HPDE6-E6E7 (cell line): ENCODE measurements around the gene MTR.

ENCODE experiments used
- DNase-seq: peaks from one replicate; pipeline ENCODE4 v3.0.0; 2011; ENCODE audit warnings: missing footprints; ENCODE audit errors: extremely low spot score

Gene MTR

GRCh38 chr1:236795035-236795756 is at the start of gene MTR:
Gene MTR (plus strand): TSS chr1:236795292. CDS start chr1:236795704, 412 bp downstream.
- DNase-seq, result peak; percentile 99

- no peak for DNase-seq
Measured at GRCh38 chr1:236746785-236747184, 48.3 kb upstream of the MTR start.

GRCh38 chr1:236747311-236747985 is 47.6 kb upstream of the MTR start:
- no peak for DNase-seq

- DNase-seq, result no peak
Measured at GRCh38 chr1:236748268-236748870, 46.7 kb upstream of the MTR start.

- no peak for DNase-seq
Measured at GRCh38 chr1:236750928-236751327, 44.2 kb upstream of the MTR start.

GRCh38 chr1:236751385-236751784 is 43.7 kb upstream of the MTR start:
- no peak for DNase-seq

- DNase-seq, result no peak
Measured at GRCh38 chr1:236751935-236752334, 43.2 kb upstream of the MTR start.

GRCh38 chr1:236753516-236753915 is 41.6 kb upstream of the MTR start:
- DNase-seq, result no peak

GRCh38 chr1:236753964-236754363 is 41.1 kb upstream of the MTR start:
- no peak for DNase-seq

GRCh38 chr1:236754525-236755210 is 40.4 kb upstream of the MTR start:
- no peak for DNase-seq

GRCh38 chr1:236757640-236758039 is 37.5 kb upstream of the MTR start:
- DNase-seq, result no peak

- no peak for DNase-seq
Measured at GRCh38 chr1:236759252-236759859, 35.7 kb upstream of the MTR start.

GRCh38 chr1:236760480-236760879 is 34.6 kb upstream of the MTR start:
- no peak for DNase-seq

GRCh38 chr1:236760986-236761385 is 34.1 kb upstream of the MTR start:
- DNase-seq, result no peak

GRCh38 chr1:236761397-236762132 is 33.5 kb upstream of the MTR start:
- no peak for DNase-seq

- DNase-seq, result no peak
Measured at GRCh38 chr1:236762410-236762809, 32.7 kb upstream of the MTR start.

- DNase-seq, result no peak
Measured at GRCh38 chr1:236765831-236766230, 29.3 kb upstream of the MTR start.

GRCh38 chr1:236766506-236766905 is 28.6 kb upstream of the MTR start:
- DNase-seq, result no peak

GRCh38 chr1:236767276-236767675 is 27.8 kb upstream of the MTR start:
- DNase-seq, result no peak

- DNase-seq, result no peak
Measured at GRCh38 chr1:236768601-236769000, 26.5 kb upstream of the MTR start.

- DNase-seq, result no peak
Measured at GRCh38 chr1:236773919-236774318, 21.2 kb upstream of the MTR start.
